Measurements from ENCODE around the gene GRK5. TPM values are rescaled to one million over a fixed set of nuclear protein-coding genes. Genes with fewer than 3 reads are reported as not detected.

GRK5 gene
- total and polyA plus RNA-seq, 9 of the 15 experiments (the other 6 are each of a cell fraction or from before 2014, with no cell fraction given) = 0.46 to 0.83 (median 0.67) TPM; not detected in 2

- Histone ChIP-seq H3K4me3 (no peak overlapping the region), H3K4me2 (ENCODE audit: insufficient read depth, low read length) (no peak overlapping the region), H3K27me3 (ENCODE audit: control insufficient read depth in 2 of 2, insufficient read depth in 2 of 2, low read length in 2 of 2) (peaks cover 2 to 36% of the 10 kb centered on the region in 2 experiments; a peak in 3 of 5 replicates), H3K27ac (ENCODE audit: extremely low read depth, low read depth, low read length) (no peak overlapping the region), H3K9ac (ENCODE audit: insufficient read depth in 1 of 2, low read depth in 2 of 2, low read length in 2 of 2) (no peak overlapping the region), H2AFZ (ENCODE audit: low read depth, low read length) (no peak overlapping the region), H3K9me3 (replicated peaks; ENCODE audit: control insufficient read depth, insufficient read depth, low read depth, low read length) (no peaks in the 10 kb centered on the region), H3K36me3 (ENCODE audit: control insufficient read depth, insufficient read depth, low read length) (no peaks in the 10 kb centered on the region), H4K20me1 (replicated peaks; ENCODE audit: control insufficient read depth, insufficient read depth, low read length) (no peaks in the 10 kb centered on the region), H3K79me2 (ENCODE audit: control insufficient read depth, insufficient read depth, low read length) (no peaks in the 10 kb centered on the region), H3K4me1 (replicated peaks in 1 of 2; ENCODE audit: control insufficient read depth in 2 of 2, insufficient read depth in 2 of 2, low read length in 2 of 2) (peaks cover 0 to 9% of the 10 kb centered on the region in 2 experiments; a peak in 2 of 5 replicates), H3K9me1 (ENCODE audit: control insufficient read depth, insufficient read depth, low read length) (no peaks in the 10 kb centered on the region)
- 20% methylated on average over 7 of the region's 7 CpGs for WGBS (ENCODE audit: insufficient coverage, low coverage, missing lambda C conversion rate)
- in situ Hi-C loops (cut with MboI) (no loop called here), intact Hi-C loops (cut with micrococcal nuclease) (no loop called here)
- BruUV-seq (replicated peaks) = no TSS peak
- DNase-seq (ENCODE audit: extremely low read depth in 1 of 4, low spot score in 3 of 4) (no peak), ATAC-seq (no peak), FAIRE-seq (no peak)
- ChIA-PET CTCF (ENCODE audit: low intra/inter-chr PET ratio) (no interaction called here), POLR2A (interaction anchor here (1.1 kb wide), 1 partner anchor 10 kb away, joined by 3 read pairs; no protein-coding TSS in a partner anchor)
- TF ChIP-seq CHCHD3 (CRISPR knock-in tag; IDR thresholded peaks at IDR 0.05) (no peak), PCBP1 (IDR thresholded peaks at IDR 0.05; ENCODE audit: low read depth, low read length, poor library complexity, severe bottlenecking) (no peak), ZBTB33 (CRISPR knock-in tag; IDR thresholded peaks at IDR 0.05) (no peak), ZNF830 (CRISPR knock-in tag; IDR thresholded peaks at IDR 0.05) (no peak), SUPT5H (IDR thresholded peaks at IDR 0.05) (no peak), MBD1 (CRISPR knock-in tag; IDR thresholded peaks at IDR 0.05) (no peak), DEAF1 (CRISPR knock-in tag; IDR thresholded peaks at IDR 0.05) (no peak), ATF6 (CRISPR knock-in tag; IDR thresholded peaks at IDR 0.05) (no peak), RBM15 (IDR thresholded peaks at IDR 0.05; ENCODE audit: insufficient read depth, low read length) (no peak), CXXC5 (CRISPR knock-in tag; IDR thresholded peaks at IDR 0.05) (no peak), ZNF644 (tag; IDR thresholded peaks at IDR 0.05; ENCODE audit: low read depth) (no peak)
Observed at GRCh38 chr10:119375574-119376272, 168.4 kb downstream of the GRK5 start.

Data from K562 (cell line).